ENCODE results near the gene RASA2.

- TF ChIP-seq L3MBTL2 (IDR thresholded peaks at IDR 0.05) (no peak), CBX5 (IDR thresholded peaks at IDR 0.05; ENCODE audit: borderline replicate concordance, low read depth) (no peak), RB1 (IDR thresholded peaks at IDR 0.05; ENCODE audit: low read depth) (no peak), BCLAF1 (IDR thresholded peaks at IDR 0.05; ENCODE audit: borderline replicate concordance in 1 of 2, control insufficient read depth in 1 of 2, low read depth in 2 of 2, low read length in 1 of 2) (no peak), ZNF274 (IDR thresholded peaks at IDR 0.05; ENCODE audit: borderline replicate concordance, low read depth, low read length) (no peak), JUN (IDR thresholded peaks at IDR 0.05; ENCODE audit: borderline replicate concordance, low read depth, low read length) (no peak), JUN (CRISPR knock-in tag; IDR thresholded peaks at IDR 0.05; ENCODE audit: borderline replicate concordance) (no peak), ELK1 (CRISPR knock-in tag; IDR thresholded peaks at IDR 0.05) (no peak), MLLT1 (IDR thresholded peaks at IDR 0.05) (no peak), PHF20 (IDR thresholded peaks at IDR 0.05; ENCODE audit: partially characterized antibody) (no peak), SRSF9 (IDR thresholded peaks at IDR 0.05; ENCODE audit: borderline replicate concordance, low read depth, low read length) (no peak), SAP30 (IDR thresholded peaks at IDR 0.05; ENCODE audit: borderline replicate concordance, insufficient read depth, low read depth, low read length, poor library complexity, severe bottlenecking) (no peak), HDAC2 (IDR thresholded peaks at IDR 0.05) (no peak), TAF1 (IDR thresholded peaks at IDR 0.05; ENCODE audit: control insufficient read depth, extremely low read depth, insufficient read depth, low read length, severe bottlenecking) (no peak), ATF3 (IDR thresholded peaks at IDR 0.05) (no peak), ATF3 (CRISPR knock-in tag; conservative IDR thresholded peaks at IDR 0.05) (no peak)
Observed at GRCh38 chr3:141546586-141546985, 59.8 kb downstream of the RASA2 start.

All from K562 (cell line).